NOMO-1 treated with dmso at 0.1 percent for 144 hours (cell line): ENCODE measurements around the gene ATP9A.
"Not testable (repeated sequence)": the region's sequence is repeated elsewhere in the genome, so short reads cannot be mapped to it uniquely, and the experiment has no call there.

Experiments
- DNase-seq: peaks from one replicate; lab custom pipeline; 2025; ENCODE audit not compliant: unreplicated experiment; lab: John Stamatoyannopoulos, UW

ATP9A gene

GRCh38 chr20:51697096-51697826, 70.9 kb downstream of the ATP9A start:
- DNase-seq = no peak

- no peak for DNase-seq
Measured at GRCh38 chr20:51696304-51697071, 71.7 kb downstream of the ATP9A start.

GRCh38 chr20:51695574-51696303, 72.5 kb downstream of the ATP9A start:
- no peak for DNase-seq

GRCh38 chr20:51692806-51693400, 75.3 kb downstream of the ATP9A start:
- no peak for DNase-seq

GRCh38 chr20:51691703-51692102, 76.5 kb downstream of the ATP9A start:
- DNase-seq = no peak

GRCh38 chr20:51688600-51689244, 79.5 kb downstream of the ATP9A start:
- DNase-seq = no peak

- DNase-seq = no peak
Measured at GRCh38 chr20:51687630-51688029, 80.6 kb downstream of the ATP9A start.

- no peak for DNase-seq
Measured at GRCh38 chr20:51687108-51687507, 81.1 kb downstream of the ATP9A start.

GRCh38 chr20:51685494-51685893, 82.7 kb downstream of the ATP9A start:
- DNase-seq = not testable (repeated sequence)

GRCh38 chr20:51680067-51680749, 88.0 kb downstream of the ATP9A start:
- no peak for DNase-seq

GRCh38 chr20:51679254-51679921, 88.8 kb downstream of the ATP9A start:
- no peak for DNase-seq

- no peak for DNase-seq
Measured at GRCh38 chr20:51678026-51678697, 90.0 kb downstream of the ATP9A start.

- DNase-seq = no peak
Measured at GRCh38 chr20:51668947-51669346, 99.2 kb downstream of the ATP9A start.

- no peak for DNase-seq
Measured at GRCh38 chr20:51668515-51668914, 99.7 kb downstream of the ATP9A start.

- DNase-seq = no peak
Measured at GRCh38 chr20:51667491-51667890, 100.7 kb downstream of the ATP9A start.

GRCh38 chr20:51667002-51667408, 101.2 kb downstream of the ATP9A start:
- DNase-seq = no peak

- no peak for DNase-seq
Measured at GRCh38 chr20:51666126-51666525, 102.1 kb downstream of the ATP9A start.

GRCh38 chr20:51665543-51666118, 102.6 kb downstream of the ATP9A start:
- no peak for DNase-seq
